ENCODE data around the gene CUEDC1. TPM values are rescaled to one million over a fixed set of nuclear protein-coding genes. Genes with fewer than 3 reads are reported as not detected.

Gene CUEDC1
- total and polyA plus RNA-seq, 2 of the 13 experiments (the other 11 are each of a cell fraction or from before 2014, with no cell fraction given), result 7.4 to 12.9 TPM

DNA sequence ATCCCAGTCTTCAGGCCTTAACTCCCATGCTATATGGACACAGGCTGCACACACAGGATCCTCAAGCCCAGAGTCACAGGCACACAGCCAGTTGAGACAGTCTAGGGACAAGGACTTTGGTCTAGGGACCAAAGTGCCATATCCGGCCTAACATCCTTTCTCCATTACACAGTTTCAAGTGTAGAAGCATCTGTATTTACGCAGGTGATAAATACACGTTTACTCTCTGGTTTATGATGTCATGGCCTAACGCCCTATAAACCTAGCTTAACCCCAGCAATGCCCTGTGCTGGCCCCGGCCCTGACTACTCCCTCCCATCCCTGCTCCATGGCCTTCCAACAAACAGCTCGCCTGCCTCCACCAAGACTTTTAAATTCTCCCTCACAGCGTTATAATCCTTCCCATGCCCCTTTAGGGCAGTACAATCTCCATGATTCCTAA is 17.1 kb downstream of the CUEDC1 start (continued):
- TF ChIP-seq, protein P1, sequence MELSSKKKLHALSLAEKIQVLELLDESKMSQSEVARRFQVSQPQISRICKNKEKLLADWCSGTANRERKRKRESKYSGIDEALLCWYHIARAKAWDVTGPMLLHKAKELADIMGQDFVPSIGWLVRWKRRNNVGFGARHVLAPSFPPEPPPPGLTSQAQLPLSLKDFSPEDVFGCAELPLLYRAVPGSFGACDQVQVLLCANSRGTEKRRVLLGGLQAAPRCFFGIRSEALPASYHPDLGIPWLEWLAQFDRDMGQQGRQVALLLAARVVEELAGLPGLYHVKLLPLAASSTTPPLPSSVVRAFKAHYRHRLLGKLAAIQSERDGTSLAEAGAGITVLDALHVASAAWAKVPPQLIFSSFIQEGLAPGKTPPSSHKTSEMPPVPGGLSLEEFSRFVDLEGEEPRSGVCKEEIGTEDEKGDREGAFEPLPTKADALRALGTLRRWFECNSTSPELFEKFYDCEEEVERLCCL (CRISPR knock-in tag; IDR thresholded peaks at IDR 0.05; ENCODE audit: borderline replicate concordance), result no peak
- TF ChIP-seq FOSL2 (CRISPR knock-in tag; IDR thresholded peaks at IDR 0.05) (peak; percentile 24; the same call in 1 of the 2 replicates), GTF2F1 (IDR thresholded peaks at IDR 0.05; ENCODE audit: low read length) (no peak), ZNF432 (CRISPR knock-in tag; IDR thresholded peaks at IDR 0.05; ENCODE audit: borderline replicate concordance) (no peak), ZNF446 (CRISPR knock-in tag; IDR thresholded peaks at IDR 0.05) (no peak), MEIS2 (CRISPR knock-in tag; IDR thresholded peaks at IDR 0.05) (no peak), ZNF678 (CRISPR knock-in tag; IDR thresholded peaks at IDR 0.05) (no peak), SMC3 (IDR thresholded peaks at IDR 0.05; ENCODE audit: low read length) (0 out of 2 replicates have a peak, but pooled peaks have one; percentile 5), ZNF253 (CRISPR knock-in tag; IDR thresholded peaks at IDR 0.05; ENCODE audit: borderline replicate concordance) (no peak), RBFOX2 (IDR thresholded peaks at IDR 0.05; ENCODE audit: low read depth, low read length) (no peak), ZBTB8A (CRISPR knock-in tag; IDR thresholded peaks at IDR 0.05; ENCODE audit: borderline replicate concordance, low read depth) (no peak), ZNF768 (CRISPR knock-in tag; IDR thresholded peaks at IDR 0.05) (no peak; the same call in 1 of the 2 replicates), ZNF878 (CRISPR knock-in tag; IDR thresholded peaks at IDR 0.05) (no peak), RFX1 (IDR thresholded peaks at IDR 0.05) (no peak), RCOR2 (CRISPR knock-in tag; IDR thresholded peaks at IDR 0.05) (peak; percentile 94), HNRNPL (IDR thresholded peaks at IDR 0.05; ENCODE audit: low read depth, low read length) (no peak), ZBTB3 (CRISPR knock-in tag; IDR thresholded peaks at IDR 0.05; ENCODE audit: borderline replicate concordance, low read depth) (no peak), GFI1 (CRISPR knock-in tag; IDR thresholded peaks at IDR 0.05; ENCODE audit: borderline replicate concordance) (0 out of 2 replicates have a peak, but pooled peaks have one; percentile 41), ZNF598 (CRISPR knock-in tag; IDR thresholded peaks at IDR 0.05; ENCODE audit: borderline replicate concordance) (no peak), POLR2AphosphoS5 (IDR thresholded peaks at IDR 0.05; ENCODE audit: low read depth, low read length) (no peak), ZNF672 (CRISPR knock-in tag; IDR thresholded peaks at IDR 0.05) (no peak)
- TF ChIP-seq, protein P2, sequence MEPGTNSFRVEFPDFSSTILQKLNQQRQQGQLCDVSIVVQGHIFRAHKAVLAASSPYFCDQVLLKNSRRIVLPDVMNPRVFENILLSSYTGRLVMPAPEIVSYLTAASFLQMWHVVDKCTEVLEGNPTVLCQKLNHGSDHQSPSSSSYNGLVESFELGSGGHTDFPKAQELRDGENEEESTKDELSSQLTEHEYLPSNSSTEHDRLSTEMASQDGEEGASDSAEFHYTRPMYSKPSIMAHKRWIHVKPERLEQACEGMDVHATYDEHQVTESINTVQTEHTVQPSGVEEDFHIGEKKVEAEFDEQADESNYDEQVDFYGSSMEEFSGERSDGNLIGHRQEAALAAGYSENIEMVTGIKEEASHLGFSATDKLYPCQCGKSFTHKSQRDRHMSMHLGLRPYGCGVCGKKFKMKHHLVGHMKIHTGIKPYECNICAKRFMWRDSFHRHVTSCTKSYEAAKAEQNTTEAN (CRISPR knock-in tag; conservative IDR thresholded peaks at IDR 0.05), result no peak
- TF ChIP-seq, protein P3, sequence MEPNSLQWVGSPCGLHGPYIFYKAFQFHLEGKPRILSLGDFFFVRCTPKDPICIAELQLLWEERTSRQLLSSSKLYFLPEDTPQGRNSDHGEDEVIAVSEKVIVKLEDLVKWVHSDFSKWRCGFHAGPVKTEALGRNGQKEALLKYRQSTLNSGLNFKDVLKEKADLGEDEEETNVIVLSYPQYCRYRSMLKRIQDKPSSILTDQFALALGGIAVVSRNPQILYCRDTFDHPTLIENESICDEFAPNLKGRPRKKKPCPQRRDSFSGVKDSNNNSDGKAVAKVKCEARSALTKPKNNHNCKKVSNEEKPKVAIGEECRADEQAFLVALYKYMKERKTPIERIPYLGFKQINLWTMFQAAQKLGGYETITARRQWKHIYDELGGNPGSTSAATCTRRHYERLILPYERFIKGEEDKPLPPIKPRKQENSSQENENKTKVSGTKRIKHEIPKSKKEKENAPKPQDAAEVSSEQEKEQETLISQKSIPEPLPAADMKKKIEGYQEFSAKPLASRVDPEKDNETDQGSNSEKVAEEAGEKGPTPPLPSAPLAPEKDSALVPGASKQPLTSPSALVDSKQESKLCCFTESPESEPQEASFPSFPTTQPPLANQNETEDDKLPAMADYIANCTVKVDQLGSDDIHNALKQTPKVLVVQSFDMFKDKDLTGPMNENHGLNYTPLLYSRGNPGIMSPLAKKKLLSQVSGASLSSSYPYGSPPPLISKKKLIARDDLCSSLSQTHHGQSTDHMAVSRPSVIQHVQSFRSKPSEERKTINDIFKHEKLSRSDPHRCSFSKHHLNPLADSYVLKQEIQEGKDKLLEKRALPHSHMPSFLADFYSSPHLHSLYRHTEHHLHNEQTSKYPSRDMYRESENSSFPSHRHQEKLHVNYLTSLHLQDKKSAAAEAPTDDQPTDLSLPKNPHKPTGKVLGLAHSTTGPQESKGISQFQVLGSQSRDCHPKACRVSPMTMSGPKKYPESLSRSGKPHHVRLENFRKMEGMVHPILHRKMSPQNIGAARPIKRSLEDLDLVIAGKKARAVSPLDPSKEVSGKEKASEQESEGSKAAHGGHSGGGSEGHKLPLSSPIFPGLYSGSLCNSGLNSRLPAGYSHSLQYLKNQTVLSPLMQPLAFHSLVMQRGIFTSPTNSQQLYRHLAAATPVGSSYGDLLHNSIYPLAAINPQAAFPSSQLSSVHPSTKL (CRISPR knock-in tag; IDR thresholded peaks at IDR 0.05), result peak; percentile 94
- TF ChIP-seq, protein P4, sequence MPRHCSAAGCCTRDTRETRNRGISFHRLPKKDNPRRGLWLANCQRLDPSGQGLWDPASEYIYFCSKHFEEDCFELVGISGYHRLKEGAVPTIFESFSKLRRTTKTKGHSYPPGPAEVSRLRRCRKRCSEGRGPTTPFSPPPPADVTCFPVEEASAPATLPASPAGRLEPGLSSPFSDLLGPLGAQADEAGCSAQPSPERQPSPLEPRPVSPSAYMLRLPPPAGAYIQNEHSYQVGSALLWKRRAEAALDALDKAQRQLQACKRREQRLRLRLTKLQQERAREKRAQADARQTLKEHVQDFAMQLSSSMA (CRISPR knock-in tag; IDR thresholded peaks at IDR 0.05), result no peak
- TF ChIP-seq, protein P5, sequence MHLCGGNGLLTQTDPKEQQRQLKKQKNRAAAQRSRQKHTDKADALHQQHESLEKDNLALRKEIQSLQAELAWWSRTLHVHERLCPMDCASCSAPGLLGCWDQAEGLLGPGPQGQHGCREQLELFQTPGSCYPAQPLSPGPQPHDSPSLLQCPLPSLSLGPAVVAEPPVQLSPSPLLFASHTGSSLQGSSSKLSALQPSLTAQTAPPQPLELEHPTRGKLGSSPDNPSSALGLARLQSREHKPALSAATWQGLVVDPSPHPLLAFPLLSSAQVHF (CRISPR knock-in tag; IDR thresholded peaks at IDR 0.05), result no peak

Measured in HepG2 (cell line).